Stimulated activated CD8-positive, alpha-beta memory T cell treated with anti-CD3 and anti-CD28 coated beads, Interleukin-7, amount 100 ng/mL, for 4 hours (primary cell): Measurements from ENCODE around the gene TSPO.

Experiments
- DNase-seq, 2 donors: peaks; one replicate each; pipeline ENCODE4 v3.0.0-alpha.2; 2020; ENCODE audit warnings: low read depth in 2 of 2

The TSPO gene

DNA sequence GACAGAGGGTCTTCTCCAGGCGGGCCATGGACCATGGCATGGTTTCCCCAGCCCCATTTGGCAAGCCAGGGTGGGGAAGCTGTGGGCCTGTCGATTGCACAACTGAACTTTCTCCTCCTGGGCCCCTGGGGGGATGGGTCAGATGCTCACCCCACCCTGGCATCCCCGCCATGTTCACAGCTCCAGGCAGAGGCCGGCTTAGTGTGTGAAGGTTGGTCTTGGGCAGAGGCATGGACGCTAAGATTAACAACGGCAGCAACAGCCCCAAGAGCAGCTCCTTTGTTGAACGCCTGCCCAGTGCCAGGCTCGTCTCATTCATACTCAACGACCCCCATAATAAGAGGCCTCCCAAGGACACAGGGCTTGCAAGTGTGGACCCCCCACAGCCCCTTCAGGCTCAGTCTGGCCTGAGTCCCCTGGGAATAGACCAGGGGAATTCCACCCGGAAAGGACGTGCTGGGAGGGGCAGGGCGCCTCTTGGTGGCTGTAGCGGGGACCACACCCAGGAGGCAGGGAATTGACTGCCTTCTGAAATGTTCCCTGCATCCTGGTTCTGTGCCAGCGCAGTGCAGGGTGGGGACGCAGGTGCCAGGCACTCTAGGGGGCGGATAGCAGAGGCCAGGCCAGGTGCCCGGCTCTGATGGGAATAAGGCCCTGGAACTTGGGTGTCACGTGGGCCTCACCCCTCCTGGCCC, 8.3 kb downstream of the TSPO start:
- DNase-seq: no peak

DNA sequence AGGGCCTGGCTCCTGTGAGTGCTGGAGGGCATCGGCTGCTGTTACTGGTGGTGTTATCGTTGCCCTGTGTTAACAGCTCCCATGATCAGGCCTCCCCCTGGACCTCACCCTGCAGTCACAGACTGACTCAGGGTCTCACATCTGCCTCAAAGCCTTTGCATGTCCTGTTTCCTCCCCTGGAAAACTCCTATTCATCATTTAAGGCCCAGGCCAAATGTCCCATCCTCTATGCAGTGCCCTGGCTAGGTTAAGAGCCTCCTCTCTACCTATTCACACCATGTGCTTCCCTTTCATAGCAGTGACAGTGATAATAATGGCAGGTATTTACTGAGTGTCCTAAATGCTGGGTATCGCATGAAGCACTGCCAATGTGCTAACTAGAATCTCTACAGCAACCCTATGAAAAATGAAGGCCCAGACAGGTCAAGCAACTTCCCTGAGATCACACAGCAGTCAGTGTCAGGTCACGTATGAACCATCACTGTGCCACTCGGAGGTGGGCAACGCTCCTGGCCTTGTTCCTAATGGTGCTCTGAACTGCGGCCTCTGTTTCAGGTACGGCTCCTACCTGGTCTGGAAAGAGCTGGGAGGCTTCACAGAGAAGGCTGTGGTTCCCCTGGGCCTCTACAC, 9.3 kb downstream of the TSPO start:
- no peak for DNase-seq

DNA sequence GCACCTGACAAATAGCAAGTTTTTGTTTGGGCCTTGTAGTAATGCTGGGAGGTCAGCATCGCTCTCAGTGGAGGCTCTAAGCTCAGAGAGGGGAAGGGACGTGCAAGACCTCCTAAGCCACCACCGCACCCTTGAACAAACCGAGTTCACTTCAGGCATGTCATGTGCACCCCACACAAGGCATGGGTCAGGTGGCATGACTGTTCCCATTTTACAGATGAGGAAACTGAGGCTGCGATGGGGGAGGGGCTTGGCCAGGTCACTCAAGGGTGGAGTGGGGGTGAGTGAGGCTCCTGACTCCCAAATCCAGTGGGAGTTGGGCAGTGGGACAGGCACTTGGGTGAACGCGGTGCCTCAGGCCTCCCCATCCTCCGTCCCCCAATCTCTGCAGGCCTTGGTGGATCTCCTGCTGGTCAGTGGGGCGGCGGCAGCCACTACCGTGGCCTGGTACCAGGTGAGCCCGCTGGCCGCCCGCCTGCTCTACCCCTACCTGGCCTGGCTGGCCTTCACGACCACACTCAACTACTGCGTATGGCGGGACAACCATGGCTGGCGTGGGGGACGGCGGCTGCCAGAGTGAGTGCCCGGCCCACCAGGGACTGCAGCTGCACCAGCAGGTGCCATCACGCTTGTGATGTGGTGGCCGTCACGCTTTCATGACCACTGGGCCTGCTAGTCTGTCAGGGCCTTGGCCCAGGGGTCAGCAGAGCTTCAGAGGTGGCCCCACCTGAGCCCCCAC, 11.2 kb downstream of the TSPO start:
- DNase-seq: no peak

DNA sequence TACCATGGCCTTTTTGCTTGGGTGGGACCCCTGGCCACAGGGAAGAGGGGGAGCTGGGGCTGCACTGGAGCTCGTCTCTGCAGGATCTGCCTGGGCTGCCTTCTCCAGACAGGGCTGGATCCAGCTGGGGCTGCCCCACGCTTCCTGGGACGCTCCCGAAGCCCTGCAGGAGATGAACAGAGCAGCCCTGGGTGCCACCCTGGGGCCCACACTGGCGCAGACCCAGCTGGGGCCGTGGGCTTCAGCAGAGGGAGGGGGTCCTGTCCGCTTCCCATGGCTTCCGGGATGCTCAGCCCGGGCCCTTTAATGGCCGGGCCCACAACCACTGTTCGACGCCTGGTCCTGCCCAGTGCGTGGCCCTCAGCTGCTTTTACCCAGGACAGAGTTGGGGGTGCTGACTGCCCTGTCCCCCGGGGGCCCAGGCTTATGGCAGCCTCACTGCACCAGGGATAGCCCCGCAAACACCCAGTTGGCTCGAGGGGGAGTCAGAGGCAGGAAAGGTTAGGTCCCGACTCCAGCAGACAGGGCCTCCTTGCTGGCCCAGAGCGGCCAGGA, 12.0 kb downstream of the TSPO start:
- DNase-seq: no peak

DNA sequence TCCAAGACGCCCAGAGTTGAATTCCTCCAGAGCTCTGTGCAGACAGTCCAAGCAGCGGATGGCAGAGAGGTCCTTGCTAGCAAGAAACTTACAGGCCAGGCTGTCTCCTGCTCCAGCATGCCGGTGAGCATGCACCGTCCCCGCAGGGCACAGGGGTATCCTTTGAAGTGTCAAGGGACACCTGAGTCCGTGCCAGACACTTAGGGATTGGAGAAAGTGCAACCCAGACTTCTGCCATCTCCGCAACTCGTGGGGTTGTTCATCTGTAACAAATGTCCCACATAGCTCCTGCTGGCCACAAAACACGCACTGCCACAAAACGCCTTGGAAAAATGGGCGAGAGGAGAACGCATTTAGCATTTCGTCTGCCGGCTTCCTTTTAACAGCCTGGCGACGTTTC, 13.3 kb downstream of the TSPO start:
- DNase-seq: no peak

DNA sequence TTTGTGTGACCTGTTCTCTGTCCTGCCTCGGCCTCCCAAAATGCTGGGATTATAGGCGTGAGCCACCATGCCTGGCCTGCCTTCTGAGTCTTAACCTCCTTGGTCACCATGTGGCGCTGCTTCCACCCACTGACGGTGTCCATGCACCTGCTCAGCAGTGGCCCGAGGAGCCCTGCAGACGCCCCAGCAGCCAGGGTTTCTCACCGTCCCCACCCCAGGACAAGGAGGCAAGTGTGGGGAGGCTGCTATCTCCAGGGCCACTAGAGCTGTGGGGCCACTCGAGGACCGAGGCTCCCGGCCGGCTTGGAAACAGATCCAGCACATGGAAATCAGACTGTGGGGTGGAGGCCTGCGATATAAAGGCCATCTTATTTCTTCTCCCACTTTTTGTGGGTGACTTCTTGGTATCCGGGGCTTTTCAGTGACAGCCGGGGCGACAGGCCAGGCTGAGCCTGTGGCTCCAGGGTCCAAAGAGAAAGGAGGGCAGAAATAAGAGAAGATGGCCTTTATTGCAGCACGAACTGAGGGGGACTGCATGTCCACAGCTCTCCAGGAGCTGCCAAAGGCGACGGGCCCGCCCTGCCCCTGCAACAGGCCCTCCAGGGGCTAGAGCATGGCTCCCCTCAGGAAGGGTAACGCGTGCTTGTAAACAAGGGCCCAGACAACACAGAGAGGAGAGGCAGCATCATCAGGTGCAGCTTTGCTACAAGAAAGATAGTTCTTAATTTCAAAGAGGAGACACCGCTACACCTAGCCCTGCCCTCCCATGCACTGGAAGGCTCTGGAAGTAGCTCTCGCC, 15.0 kb downstream of the TSPO start:
- DNase-seq: no peak

DNA sequence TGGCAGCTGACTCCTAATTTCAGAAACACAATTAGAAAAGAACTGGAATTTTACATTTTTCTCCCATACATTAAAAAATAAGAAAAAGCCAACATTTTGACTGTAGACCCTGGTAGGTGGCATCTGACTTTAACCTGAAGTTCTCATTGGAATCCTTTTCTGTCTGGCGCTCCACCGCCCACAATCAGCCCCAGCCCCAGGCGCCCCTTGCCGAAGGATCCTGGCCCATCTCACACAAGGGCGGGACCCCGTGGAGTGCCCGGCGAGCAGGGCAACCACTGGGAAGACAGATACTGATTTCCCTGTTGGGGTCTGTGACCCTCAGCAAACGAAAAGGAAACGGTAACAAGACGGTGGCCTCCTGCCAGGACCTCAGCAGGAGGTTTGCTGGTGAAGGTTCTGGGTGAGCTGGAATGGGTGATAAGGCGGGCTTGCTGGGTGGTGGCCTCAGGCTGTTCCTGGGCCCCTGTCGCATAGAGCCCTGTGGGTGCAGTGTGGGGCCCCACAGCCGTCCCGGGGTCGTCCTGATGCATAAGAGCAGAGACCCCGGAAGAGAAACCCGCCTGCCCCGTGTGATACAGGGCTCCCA, 15.7 kb downstream of the TSPO start:
- DNase-seq: no peak

DNA sequence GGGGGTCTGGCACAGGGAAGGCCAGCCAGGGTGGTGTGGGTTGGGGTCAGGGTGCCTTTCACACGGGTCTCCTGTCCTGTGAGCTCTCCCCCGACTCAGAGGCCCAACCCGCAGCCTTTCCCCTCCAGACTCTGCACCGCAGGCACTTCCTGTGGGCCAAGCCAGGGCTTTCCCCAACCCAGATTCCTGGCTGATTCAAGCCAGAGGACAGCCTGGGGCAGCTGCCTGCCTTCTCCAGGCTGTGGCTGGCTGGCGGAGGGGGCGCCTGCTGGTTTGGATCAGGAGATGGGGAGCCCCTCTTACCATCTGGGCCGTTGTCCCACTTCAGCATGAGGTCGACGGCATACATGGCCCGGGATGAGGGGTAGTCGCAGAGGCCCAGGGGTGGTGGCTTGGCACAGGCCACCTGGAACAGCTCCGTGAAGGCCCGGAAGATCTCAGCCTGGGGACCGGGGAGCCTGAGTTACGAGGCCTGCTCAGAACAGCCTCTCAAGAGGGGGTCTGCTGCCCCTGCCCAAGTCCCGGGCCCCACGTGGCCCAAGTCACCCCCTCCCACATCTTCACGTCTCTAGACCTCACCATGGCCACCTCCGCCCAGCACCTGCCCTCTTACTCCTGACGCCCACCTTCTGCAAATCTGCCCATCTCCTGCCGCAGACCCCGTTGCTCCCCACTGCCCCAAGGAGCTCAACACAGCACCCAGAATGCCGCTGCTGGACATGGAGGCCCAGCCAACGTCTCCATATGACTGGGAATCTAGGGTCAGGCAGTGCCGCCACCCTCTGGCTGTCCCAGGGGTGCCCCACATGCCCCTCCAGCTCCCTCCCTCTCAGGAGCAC, 17.3 kb downstream of the TSPO start:
- no peak for DNase-seq

DNA sequence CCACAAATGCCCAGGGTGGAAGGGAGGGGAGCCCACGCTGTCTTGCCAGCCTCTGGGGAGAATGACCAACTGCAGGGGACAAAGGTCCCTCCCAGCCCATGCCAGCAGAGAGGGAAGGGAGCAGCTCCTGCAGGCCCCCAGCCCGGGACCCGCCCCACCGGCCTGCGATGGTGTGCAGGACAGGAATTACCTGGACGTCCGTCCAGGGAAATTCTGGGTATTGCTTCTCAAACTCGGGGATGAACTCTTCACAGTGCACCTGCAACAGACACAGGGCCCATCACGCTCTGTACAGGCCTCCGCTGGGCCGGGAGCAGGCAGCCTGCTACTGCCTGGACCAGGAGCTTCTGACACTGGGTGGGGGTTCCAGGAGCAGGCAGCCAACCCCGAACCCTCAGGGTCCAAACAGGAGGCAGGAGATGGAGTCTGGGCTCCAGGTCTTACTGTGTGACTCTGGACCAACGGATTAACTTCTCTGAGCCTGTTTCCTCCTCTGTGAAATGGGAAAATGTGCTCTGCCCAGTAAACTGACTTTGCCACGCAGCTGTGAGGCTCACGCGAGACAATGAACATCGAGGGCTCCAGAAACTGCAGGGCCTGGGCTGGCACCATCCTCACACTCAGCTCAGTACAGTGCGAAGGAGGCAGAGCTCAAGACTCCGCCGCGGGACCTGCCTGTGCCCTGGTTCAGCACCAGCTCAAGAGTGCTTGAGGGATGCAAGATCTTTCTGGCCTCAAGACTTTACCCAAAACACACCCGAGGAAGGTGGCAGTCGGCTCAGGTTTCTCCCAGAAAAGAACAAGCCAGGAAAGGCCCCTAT, 18.2 kb downstream of the TSPO start:
- DNase-seq: no peak

DNA sequence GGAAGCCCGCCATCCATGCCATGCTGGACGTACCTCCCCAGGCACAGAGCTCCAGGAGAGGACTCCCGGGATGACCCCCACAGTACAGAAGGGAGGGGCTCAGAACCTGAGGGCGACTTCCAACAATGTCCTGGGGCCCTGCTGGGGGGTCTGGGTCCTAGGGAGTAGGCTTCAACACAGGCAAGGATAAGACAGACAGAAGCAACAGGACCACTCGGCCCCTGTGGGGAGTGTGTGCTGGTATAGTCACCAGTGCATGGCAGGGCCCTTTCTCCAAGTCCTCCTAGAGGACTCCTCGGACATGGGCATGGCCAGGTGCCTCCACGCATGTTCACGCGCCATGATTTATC, 18.7 kb downstream of the TSPO start:
- DNase-seq: no peak

DNA sequence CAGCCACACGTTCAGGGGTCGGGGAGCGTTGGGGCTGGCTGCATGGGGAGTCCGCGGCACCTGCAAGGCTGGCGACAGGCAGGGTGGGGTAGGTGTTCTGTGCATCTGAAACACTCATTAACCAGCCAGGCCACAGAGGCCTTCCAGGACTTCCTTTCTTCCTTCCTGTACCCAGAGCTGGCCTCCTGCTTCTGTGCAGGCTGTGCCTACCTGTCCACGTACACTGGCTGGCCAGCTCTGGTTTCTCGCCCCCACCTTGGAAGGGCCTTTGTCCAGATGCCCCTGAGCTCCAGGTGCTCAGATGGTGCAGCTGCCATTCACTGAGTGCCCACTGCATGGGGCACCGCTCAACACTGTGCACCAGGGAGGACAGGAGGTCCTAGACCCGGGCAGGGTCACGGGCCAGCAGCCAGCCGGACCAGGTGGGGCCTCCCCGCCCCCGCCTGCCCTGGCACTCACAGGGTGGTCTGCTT, 19.7 kb downstream of the TSPO start:
- DNase-seq: no peak

DNA sequence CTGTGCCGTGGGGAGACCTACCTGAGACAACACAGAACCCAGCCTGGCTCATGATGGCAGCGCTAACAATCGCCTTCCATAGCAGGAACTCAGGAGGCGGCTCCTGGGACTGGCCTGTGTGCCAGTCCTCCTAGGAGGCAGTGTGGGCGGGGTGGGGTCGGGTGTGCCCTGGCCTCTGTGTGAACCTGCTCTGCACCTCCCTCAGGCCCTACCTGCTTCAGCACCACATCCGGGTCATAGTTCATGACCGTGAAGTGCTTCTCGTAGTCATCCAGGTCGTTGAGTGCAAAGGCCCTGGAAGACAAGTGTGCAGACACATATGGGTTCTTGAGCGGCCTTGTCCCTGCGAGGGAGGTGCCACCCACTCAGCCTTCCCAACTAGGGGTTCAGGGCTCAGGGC, 20.2 kb downstream of the TSPO start:
- no peak for DNase-seq

DNA sequence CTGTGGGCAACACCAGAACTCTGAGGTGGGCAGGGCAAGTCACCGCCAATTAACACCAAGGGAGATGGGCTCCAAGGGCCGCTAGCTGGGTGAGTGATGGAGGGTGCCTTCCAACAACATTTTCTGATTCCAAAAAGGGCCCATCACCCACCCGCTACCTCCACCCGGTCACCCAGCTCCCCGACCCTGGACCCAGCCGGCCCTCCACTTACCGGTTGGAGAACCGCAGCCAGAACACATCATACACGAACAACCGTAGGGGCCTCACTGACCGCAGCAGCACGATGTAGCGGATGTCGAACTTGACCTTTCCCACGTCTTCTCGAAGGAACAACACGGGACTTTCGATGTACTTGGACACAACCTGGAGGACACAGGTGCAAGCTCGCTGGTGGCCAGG, 20.8 kb downstream of the TSPO start:
- no peak for DNase-seq

DNA sequence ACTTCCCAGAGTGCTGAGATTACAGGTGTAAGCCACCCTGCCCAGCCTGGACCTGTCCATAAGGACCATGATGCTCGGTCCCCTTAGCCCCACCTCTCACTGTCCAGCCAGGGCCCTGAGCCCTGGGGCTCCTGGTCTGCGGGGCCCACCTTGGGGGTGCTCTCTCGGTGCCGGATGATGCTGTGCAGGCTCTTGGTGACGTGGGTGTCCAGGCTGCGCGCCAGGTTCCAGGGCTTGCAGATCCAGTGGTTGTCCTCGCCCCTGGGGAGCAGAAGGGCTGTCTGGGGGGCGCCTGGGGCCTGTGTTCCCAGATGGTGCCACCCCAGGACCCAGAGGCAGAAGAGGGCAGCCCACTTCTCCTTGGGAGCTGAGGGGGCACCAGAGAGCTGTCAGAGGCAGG, 22.2 kb downstream of the TSPO start:
- DNase-seq: no peak

DNA sequence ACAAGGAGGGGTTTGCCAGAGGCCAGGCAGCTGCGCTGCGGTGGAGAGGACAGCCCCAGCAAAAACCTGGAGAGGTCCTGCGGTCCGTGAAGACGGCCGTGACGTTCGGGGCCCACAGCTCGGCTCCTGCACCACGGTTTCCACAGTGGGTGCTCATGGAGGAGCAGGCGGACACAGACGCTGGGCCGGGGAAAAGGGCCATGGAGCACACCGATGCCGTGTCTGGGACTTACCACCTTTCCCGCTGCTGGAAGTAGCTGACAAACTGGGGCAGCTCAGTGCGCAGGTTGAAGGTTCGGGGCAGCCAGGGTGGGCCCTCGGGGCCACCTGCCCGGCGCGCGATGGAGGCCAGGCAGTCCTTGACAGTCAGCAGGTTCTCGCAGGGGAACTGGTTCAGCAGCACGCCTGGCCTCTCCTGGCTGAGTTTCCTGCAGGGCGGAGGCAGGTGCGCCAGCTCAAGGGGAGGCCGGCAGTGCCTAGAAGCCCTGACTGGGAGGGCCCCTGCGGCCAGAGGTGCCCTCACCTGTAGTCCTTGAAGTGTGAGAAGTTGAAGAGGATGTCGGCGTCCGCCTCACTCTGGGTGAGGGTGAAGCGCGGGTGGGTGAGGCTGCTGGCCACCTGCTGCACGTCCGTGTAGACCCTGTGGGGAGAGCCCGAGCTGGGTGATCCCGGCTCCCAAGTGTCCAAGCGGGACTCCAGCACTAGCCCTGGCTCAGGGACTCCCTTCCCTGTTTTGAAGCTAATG, 22.8 kb downstream of the TSPO start:
- no peak for DNase-seq

DNA sequence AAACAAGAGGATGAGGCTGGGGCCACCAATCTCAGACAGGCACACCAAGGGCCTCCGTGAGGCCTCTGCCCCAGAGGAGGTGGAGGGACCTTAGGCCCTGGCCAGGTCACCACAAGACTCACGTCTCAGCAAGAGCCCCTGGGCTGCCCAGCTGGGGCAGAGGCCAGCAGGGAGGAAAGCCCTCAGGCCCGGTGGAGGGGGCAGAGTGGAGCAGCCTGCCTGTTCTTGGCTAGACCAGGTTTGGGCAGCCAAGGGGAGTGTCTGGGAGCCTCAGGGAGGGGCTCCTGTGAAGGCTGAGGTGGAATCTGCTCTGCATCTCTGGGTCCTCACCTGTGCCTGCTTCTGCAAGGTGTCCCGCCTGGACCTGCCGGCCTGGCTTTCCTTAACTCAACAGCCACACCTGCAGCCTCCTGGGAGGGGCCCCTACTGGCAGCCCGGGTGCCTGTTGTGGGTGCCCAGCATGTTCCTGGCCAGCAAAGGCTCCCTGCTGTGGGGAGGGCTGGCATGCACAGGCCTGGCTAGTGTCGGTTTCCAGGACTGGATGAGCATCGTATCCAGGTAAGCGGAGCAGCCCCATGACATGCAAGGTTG, 23.7 kb downstream of the TSPO start:
- no peak for DNase-seq

DNA sequence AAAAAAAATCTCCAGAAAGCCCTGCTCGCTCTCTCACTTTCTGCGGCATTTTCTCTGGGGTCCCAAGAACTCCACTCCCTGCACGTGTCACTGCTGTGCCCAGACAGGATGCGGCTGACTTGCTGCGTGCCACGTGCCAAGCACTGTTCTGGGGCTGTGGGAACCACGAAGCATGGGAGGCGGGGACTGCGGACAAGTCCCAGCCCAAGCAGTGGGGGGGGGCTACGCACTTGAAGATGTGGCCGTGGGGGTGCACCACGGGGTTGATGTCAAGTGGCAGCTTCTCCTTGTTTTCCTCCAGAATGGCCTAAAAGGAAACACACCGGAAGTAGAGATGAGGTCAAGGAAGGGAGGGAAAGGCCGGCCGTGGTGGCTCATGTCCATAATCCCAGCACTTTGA, 24.7 kb downstream of the TSPO start:
- DNase-seq: no peak

DNA sequence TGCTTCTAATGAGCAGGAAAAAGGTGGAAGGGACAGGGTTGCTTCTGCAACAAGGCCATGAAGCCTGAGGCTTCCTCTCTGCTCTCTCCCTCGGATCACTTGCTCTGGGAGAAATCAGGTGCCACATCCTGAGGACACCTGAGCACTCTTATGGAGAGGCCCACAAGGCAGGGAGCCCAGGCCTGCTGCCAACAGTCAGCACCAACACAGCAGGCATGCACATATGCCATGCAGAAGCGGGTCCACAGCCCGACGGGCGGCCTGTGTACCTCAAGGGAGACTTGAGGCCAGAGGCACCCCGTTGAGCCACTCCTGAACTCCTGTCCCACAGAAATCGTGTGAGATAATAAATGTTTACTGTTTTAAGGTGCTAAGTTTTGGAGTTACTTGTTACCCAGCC, 26.1 kb downstream of the TSPO start:
- no peak for DNase-seq
